Vagina (tissue), 2 donors: ENCODE measurements around the gene SEMA4C. TPM values are rescaled to one million over a fixed set of nuclear protein-coding genes. Genes with fewer than 3 reads are reported as not detected.
A peak's percentile ranks its signal among the peaks of the same experiment; 100 is the strongest.

Experiments
- DNase-seq, 2 donors: peaks; one replicate each; pipeline ENCODE4 v3.0.0-alpha.2; 2017; ENCODE audit errors: extremely low spot score in 2 of 2
- H3K27ac ChIP-seq: fragments of 200-600 bp; sonication (generic); one replicate; pipeline ENCODE4 v1.5.1; 2019
- H3K27me3 ChIP-seq: fragments of 200-600 bp; sonication (generic); one replicate; pipeline ENCODE4 v1.5.1; 2019
- H3K36me3 ChIP-seq, 2 donors: fragments of 200-600 bp; sonication (generic); one replicate each; pipeline ENCODE4 v1.5.1; 2017 to 2019
- H3K4me1 ChIP-seq: fragments of 200-600 bp; sonication (generic); one replicate; pipeline ENCODE4 v1.5.1; 2019
- H3K4me3 ChIP-seq, 2 donors: fragments of 200-600 bp; sonication (generic); 1 replicate in 1 of 2; 2 replicates in 1 of 2; pipeline ENCODE4 v1.5.1; 2016 to 2019
- H3K9me3 ChIP-seq: fragments of 200-600 bp; sonication (generic); one replicate; pipeline ENCODE4 v1.5.1; 2019
- POLR2A ChIP-seq, 2 donors: fragments of 450-650 bp; IDR thresholded peaks; one replicate each; pipeline ENCODE4 v1.6.1; 2017; ENCODE audit warnings: antibody characterized with exemption in 2 of 2, mild to moderate bottlenecking in 2 of 2, moderate library complexity in 2 of 2
- POLR2AphosphoS5 ChIP-seq, 2 donors: sonication (generic); formaldehyde crosslinking; IDR thresholded peaks; one replicate each; pipeline ENCODE4 v1.9.0; 2017; ENCODE audit warnings: antibody characterized with exemption in 2 of 2, mild to moderate bottlenecking in 2 of 2, low read depth in 1 of 2; ENCODE audit not compliant: insufficient read depth in 1 of 2
- intact Hi-C: fragments of 100-400 bp; cut with DNase I; formaldehyde crosslinking; loops from one replicate; pipeline ENCODE4 v1.15.1; 2023
- total RNA-seq: library from RNA; depleted of rRNA; stranded (reverse); fragments of >200 nt; gene quantifications from one replicate; pipeline ENCODE4 v1.2.3, GENCODE V29; 2016
- TF ChIP-seq, protein P1 (sequence below), 3 experiments: fragments of 450-650 bp in 2 of 3; fragments of 200-600 bp in 1 of 3; sonication (generic) in 1 of 3; IDR thresholded peaks; one replicate each; pipeline ENCODE4 v1.5.1; 2017 to 2019; ENCODE audit warnings: antibody characterized with exemption in 3 of 3, mild to moderate bottlenecking in 2 of 3, moderate library complexity in 2 of 3

SEMA4C gene
- total RNA-seq, 1 donor from 2014 or later = 60.6 TPM

GRCh38 chr2:96859681-96860064, 10.2 kb downstream of the SEMA4C start:
- Histone ChIP-seq H3K36me3 (peaks cover 0 to 43% of the 10 kb centered on the region in 2 donors), H3K4me3 (no peak overlapping the region)
- intact Hi-C loops = loop anchor here (2.0 to 10.0 kb wide), 3 partner anchors 47 to 225 kb away; partner anchors contain the start of gene KANSL3

DNA sequence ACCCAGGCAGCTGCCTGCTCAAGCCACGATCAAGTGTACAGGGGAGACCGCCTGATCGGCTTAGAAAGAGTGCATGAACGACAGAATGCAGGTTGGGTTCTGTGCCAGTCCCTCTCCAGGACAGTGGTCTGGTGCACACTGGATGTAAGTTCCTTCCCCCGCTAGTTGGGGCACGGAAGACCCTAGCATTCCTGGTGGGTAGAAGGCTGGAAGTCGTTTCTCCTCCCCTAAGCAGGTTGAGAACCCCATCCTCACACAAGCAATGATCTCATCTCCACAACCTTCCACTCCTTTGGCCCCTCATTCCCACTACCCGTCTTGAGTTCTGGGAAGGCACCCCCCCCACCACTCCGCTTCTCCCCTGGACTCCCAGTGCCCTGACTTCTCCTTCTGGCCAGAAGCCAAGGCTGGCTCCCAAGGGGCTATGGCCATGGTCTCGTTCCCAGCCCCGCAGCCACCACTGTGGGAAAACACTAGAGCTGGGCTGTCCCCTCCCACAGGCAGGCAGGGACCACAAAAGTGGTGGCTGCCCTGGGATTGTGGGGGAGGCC, 10.7 kb downstream of the SEMA4C start:
- intact Hi-C loops = loop anchor here (2.0 to 10.0 kb wide), 3 partner anchors 48 to 224 kb away; partner anchors contain the start of gene KANSL3
- TF ChIP-seq POLR2AphosphoS5 (IDR thresholded peaks at IDR 0.05; ENCODE audit: insufficient read depth in 1 of 2, low read depth in 1 of 2) = no peak
- TF ChIP-seq POLR2A (IDR thresholded peaks at IDR 0.05) = no peak
- TF ChIP-seq, protein P1, sequence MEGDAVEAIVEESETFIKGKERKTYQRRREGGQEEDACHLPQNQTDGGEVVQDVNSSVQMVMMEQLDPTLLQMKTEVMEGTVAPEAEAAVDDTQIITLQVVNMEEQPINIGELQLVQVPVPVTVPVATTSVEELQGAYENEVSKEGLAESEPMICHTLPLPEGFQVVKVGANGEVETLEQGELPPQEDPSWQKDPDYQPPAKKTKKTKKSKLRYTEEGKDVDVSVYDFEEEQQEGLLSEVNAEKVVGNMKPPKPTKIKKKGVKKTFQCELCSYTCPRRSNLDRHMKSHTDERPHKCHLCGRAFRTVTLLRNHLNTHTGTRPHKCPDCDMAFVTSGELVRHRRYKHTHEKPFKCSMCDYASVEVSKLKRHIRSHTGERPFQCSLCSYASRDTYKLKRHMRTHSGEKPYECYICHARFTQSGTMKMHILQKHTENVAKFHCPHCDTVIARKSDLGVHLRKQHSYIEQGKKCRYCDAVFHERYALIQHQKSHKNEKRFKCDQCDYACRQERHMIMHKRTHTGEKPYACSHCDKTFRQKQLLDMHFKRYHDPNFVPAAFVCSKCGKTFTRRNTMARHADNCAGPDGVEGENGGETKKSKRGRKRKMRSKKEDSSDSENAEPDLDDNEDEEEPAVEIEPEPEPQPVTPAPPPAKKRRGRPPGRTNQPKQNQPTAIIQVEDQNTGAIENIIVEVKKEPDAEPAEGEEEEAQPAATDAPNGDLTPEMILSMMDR (IDR thresholded peaks at IDR 0.05) = no peak
- H3K27me3 ChIP-seq = no peaks in the 10 kb centered on the region
- H3K4me1 ChIP-seq = peaks cover 49% of the 10 kb centered on the region
- H3K9me3 ChIP-seq = no peaks in the 10 kb centered on the region
- peak overlapping the region; percentile 63 to 87 for H3K4me3 ChIP-seq
- no peak for DNase-seq
- H3K27ac ChIP-seq = peak overlapping the region; percentile 79
- peaks cover 0 to 41% of the 10 kb centered on the region in 2 donors for H3K36me3 ChIP-seq

More at GRCh38 chr2:96859681-96860064, 10.2 kb downstream of the SEMA4C start:
- Histone ChIP-seq H3K9me3 (no peaks in the 10 kb centered on the region), H3K27ac (peak overlapping the region; percentile 79), H3K4me1 (peaks cover 45% of the 10 kb centered on the region), H3K27me3 (no peaks in the 10 kb centered on the region)
- no peak for TF ChIP-seq POLR2A (IDR thresholded peaks at IDR 0.05)
- TF ChIP-seq, protein P1 (IDR thresholded peaks at IDR 0.05) = no peak
- no peak for TF ChIP-seq POLR2AphosphoS5 (IDR thresholded peaks at IDR 0.05; ENCODE audit: insufficient read depth in 1 of 2, low read depth in 1 of 2)
- no peak for DNase-seq

DNA sequence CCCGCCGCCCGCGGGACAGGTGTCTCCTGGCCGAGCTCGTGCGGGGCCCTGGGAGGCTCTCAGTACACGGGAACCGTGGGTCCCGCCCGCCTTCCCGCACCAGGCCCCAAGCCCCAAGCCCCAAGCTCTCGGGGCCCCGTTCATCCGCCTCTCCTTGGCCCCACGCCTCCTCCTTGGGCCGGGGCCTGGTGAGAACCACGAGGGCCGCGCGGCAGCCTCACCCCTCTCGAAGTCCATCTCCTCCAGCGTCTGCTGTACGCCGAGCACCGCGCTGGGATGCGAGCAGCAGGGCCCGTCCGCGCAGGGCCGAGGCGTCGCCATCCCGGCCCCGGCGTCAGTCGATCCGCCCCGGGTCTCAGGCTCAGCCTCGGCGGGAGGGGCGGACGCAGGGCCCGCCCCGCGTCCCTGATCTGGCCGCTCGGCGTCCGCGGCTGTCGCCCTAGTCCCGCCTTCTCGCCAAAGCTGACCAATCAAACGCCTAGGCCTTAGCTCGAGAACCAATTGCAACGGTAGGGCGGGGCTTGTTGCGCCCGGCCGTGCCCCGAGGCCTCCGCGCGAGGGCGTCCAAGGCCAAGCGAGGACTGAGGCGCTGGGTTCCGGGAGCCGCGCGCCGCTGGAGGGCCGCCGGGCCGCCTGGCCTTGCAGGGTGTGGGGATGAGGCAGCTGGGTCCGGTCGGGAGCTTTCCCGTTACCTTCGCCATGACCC, 12.1 kb downstream of the SEMA4C start, which contains the start of gene ANKRD39:
Gene ANKRD39, minus strand, starts transcription at position 350 of the 706 bp plus-strand sequence. Its CDS starts 29 bp downstream, at position 321.
- H3K27me3 ChIP-seq = no peaks in the 10 kb centered on the region
- peaks cover 49% of the 10 kb centered on the region for H3K4me1 ChIP-seq
- intact Hi-C loops = loop anchor here (2.0 to 10.0 kb wide), 3 partner anchors 49 to 223 kb away; partner anchors contain the start of gene KANSL3
- DNase-seq = peak in 1 of 2 donors; percentile 98
- TF ChIP-seq, protein P1 (IDR thresholded peaks at IDR 0.05) = peak; percentile 65 to 93 (median 76)
- TF ChIP-seq POLR2AphosphoS5 (IDR thresholded peaks at IDR 0.05; ENCODE audit: insufficient read depth in 1 of 2, low read depth in 1 of 2) (peak; percentile 33 to 82), POLR2A (IDR thresholded peaks at IDR 0.05) (peak in 1 of 2 donors; percentile 74)
- peak within 1 kb of the TSS; percentile 63 to 87 for H3K4me3 ChIP-seq
- peak within 1 kb of the TSS; percentile 79 for H3K27ac ChIP-seq
- peaks cover 0 to 41% of the 10 kb centered on the region in 2 donors for H3K36me3 ChIP-seq
- no peaks in the 10 kb centered on the region for H3K9me3 ChIP-seq

DNA sequence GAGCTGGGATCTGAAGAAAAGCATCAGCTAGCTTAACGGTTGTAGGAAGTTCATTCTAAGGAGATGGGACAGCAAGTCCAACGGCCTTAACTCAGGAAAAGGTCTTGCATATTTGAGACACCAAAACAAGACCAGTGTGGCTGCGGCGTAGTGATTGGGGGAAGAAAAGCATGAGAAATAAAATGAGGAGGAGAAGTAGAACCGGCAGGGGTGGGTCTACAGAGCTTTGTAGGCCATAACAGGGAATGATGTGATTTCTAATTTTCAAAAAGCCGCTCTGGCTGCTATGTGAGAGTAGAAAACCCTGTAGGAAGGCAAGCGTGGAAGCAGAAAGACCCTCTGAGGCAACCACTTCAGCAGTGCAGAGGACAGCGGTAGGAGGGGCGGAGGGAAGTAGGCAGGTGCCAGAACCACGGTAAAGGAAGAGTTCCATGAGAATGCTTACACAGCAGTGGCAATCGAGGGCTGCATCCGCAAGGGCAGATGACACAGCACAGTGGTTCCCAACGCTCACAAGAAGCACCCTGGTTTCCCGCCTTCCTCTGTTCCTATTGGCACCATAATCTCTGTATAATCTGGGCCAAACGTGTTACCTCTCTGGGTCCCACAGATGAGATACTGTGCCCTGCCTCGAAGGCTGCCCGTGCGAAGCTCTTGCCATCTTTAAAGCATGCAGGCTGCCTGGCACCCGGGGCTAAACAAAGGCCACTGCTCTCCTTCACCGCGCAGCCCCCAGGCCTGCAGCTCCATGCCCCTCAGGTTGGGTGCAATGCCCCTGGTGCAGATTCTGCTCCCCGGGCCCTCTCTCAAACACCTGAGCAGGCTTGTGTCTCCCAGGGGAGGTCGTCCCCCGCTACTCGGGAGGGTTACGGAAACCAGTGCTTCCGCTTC, 12.9 kb downstream of the SEMA4C start:
- H3K27ac ChIP-seq = peak overlapping the region; percentile 79
- no peaks in the 10 kb centered on the region for H3K27me3 ChIP-seq
- DNase-seq = no peak
- H3K4me1 ChIP-seq = peaks cover 49% of the 10 kb centered on the region
- H3K4me3 ChIP-seq = peak overlapping the region; percentile 63 to 87
- TF ChIP-seq, protein P1 (IDR thresholded peaks at IDR 0.05) = no peak
- TF ChIP-seq POLR2A (IDR thresholded peaks at IDR 0.05) (no peak), POLR2AphosphoS5 (IDR thresholded peaks at IDR 0.05; ENCODE audit: insufficient read depth in 1 of 2, low read depth in 1 of 2) (no peak)
- peaks cover 0 to 41% of the 10 kb centered on the region in 2 donors for H3K36me3 ChIP-seq
- no peaks in the 10 kb centered on the region for H3K9me3 ChIP-seq
- intact Hi-C loops = loop anchor here (10.0 kb wide), 1 partner anchor 222 kb away; the partner anchor contains the start of gene KANSL3
